ENCODE data around the gene XPNPEP2. TPM values are rescaled to one million over a fixed set of nuclear protein-coding genes. Genes with fewer than 3 reads are reported as not detected.
A peak's percentile ranks its signal among the peaks of the same experiment; 100 is the strongest.

XPNPEP2 gene
- polyA plus RNA-seq, 1 donor: 3.6 TPM

- DNase-seq (ENCODE audit: low read depth): peak; percentile 65
These were observed 9.5 kb downstream of the XPNPEP2 start for GRCh38 chrX:129748305-129748704.

GRCh38 chrX:129749069-129749468 lies 10.3 kb downstream of the XPNPEP2 start:
- DNase-seq (ENCODE audit: low read depth): no peak

DNA sequence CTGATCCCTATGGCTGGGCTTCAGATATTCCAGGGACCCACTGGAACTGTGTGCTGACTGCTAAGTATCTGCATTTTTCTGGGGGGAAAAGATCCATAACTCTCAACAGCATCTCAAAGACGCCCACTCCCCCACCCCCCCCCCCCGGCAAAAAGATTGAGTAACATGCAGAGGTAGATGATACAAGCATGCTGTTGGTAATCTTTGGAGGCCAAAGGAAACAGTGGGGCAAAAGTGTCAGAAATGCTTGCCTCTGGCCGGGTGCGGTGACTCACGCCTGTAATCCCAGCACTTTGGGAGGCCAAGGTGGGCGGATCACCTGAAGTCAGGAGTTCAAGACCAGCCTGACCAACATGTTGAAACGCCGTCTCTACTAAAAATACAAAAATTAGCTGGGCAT lies 12.2 kb downstream of the XPNPEP2 start:
- no peak for DNase-seq (ENCODE audit: low read depth)

GRCh38 chrX:129754056-129755024 lies 15.6 kb downstream of the XPNPEP2 start:
- DNase-seq (ENCODE audit: low read depth): no peak

GRCh38 chrX:129755779-129756650 lies 17.2 kb downstream of the XPNPEP2 start:
- no peak for DNase-seq (ENCODE audit: low read depth)

DNA sequence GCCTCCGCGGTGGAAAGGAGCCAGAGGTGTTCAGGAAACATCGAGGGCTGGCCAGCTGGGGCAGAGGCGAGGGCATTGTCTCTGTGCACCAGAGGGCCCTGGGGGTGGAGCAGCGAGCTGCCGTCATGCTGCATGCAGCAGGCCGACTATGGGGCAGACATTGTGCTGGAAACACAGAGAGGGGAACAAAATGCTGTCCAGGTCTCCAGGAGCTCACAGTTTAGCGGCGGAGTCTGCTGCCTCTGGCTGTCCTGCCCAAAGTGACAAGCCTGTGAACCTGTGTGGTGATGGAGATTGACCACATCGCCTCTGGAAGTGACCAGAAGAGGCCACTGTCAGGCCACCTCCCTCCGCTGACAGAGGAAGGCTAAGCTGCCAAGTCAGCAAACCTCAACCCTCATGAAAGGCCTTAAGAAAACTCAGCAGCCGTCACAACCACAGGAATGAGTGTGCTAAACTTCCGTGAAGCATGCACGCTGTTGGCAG lies 20.8 kb downstream of the XPNPEP2 start:
- no peak for DNase-seq (ENCODE audit: low read depth)

DNA sequence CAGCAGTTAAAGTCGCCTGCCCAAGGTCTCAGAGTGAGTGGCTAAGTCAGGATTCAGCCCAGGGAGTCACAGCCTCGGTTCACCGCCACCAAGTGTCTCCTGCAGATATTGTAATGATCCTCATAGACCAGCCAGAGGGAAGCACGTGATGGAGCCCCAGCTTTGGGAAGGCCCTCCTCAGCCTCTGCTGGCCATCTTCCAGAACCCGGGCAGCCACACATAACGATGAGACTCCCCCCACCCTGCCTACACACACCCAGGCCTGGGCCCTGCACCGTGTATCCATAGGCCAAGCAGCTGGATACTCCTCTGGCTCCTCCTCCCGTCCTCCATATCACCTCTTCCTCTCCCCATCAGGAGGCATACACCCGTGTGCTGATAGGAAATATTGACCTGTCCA lies 21.4 kb downstream of the XPNPEP2 start:
- no peak for DNase-seq (ENCODE audit: low read depth)

DNA sequence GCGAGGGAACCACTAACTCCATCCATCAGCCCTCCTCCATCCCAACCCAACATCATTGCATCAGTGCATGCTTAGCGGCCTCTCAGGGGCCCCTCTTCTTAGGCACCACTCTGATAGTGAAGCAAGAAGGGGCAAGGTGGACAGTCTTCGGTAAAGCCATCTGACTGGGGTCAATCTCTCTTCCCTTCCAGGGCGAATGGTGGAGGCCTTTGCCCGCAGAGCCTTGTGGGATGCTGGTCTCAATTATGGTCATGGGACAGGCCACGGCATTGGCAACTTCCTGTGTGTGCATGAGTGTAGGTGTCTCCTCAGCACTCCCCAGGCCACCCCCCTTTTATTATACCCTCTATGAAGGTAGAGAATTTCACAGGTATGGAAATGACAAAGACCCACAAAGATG lies 22.2 kb downstream of the XPNPEP2 start:
- no peak for DNase-seq (ENCODE audit: low read depth)

DNA sequence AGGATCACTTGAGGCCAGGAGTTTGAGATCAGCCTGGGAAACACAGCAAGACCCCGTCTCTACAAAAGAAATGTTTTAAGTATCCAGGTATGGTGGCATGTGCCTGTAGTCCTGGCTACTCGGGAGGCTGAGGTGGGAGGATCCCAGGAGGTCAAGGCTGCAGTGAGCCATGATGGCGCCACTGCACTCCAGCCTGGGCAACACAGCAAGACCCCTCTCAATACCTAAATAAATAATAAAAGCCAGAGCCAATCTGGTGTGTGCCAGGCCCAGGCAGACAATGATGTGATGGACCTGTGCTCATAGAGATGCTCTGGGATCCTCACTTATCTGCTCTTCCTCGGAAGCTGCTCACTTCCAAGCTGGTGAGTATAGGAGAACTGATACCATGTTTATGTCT lies 22.8 kb downstream of the XPNPEP2 start:
- DNase-seq (ENCODE audit: low read depth): no peak

GRCh38 chrX:129762448-129762847 lies 23.7 kb downstream of the XPNPEP2 start:
- DNase-seq (ENCODE audit: low read depth): no peak

DNA sequence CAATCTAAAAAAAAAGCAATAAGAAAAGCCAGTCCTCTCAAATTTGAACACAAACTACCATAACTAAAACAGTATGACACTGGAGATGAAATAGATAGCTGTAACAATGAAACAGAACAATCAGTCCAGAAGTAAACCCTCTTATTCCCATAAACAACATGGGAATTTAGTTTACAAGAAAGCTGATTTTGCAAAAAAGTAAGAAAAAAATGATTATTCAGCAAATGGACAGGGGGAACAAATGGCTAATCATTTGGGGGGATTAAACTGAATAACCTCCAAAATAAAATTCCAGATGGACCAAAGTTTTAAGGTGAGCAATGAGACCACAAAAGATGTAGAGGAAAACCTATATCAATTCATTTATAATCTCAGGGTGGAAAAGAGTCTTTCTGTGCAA lies 24.9 kb downstream of the XPNPEP2 start:
- DNase-seq (ENCODE audit: low read depth): no peak

GRCh38 chrX:129768186-129768585 lies 29.4 kb downstream of the XPNPEP2 start:
- no peak for DNase-seq (ENCODE audit: low read depth)

- DNase-seq (ENCODE audit: low read depth): no peak
These were observed 30.0 kb downstream of the XPNPEP2 start for GRCh38 chrX:129768586-129769466.

DNA sequence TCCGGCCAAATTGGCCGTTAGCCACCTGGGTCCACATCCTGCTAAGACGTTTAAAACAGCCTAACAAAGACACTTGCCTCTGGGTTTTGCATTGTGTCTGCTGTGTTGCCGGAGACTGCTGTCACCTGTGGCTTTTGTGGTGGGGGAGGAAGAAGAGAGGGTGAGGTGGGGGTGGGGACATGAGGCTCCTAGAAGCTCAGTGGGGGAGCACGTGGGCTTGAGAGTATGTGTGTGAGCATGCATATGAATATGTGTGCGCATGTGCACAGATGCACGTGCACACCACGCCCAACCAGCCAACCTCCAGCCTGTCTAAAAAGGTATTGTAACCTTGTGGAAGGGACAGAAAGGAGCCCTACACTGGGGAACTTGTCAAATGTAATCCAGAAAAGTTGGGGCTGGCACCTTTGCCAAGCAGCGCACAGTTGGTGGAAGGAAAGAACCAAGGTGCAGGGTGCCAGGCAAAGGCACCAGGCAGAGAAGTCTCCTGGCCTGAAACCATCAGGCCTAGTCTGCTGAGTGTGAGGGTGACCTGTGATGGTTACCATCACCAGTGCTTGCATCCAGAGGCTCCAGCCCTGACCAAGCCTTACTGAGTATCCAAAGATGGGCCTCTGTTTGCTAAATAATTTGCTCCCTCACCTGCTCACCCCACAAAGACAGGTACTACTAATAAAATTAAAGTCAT lies 30.8 kb downstream of the XPNPEP2 start:
- DNase-seq (ENCODE audit: low read depth): no peak

DNA sequence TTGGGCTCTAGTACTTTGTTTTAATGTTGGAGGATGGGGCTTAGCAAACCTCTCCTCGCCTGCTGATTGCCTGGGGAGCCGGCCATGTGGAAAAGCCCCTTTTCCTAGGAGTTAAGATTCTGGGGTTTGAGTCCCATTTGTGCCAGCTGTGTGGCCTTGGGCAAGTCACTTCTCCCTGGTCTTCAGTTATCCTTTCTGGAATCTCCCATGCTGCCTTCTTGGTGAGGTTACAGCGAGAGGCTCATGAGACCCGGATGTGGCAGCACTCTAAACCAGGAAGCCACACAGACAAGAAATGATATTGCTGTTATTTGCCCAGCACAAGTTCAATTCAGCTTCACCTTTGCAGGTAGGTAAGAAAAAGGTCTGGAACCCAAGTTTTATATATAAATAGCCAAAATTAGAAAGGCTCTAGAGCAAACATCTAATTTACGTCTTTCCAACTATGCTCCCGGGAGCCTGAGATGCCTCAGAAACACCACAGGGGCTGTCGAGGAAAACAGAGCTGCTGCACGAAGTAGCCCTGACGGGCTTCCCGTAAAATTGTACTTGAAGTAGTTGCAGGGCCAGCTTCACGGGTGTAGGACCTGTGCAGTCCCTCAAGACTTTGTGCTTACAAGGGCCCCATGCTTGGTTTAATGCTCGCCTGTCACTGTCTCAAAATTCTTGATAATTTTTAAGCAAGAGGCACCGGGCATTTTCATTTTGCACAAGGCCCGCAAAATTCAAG lies 32.7 kb downstream of the XPNPEP2 start:
- no peak for DNase-seq (ENCODE audit: low read depth)

GRCh38 chrX:129772796-129773431 lies 34.1 kb downstream of the XPNPEP2 start:
- DNase-seq (ENCODE audit: low read depth): no peak

- no peak for DNase-seq (ENCODE audit: low read depth)
These were observed 35.1 kb downstream of the XPNPEP2 start for GRCh38 chrX:129773649-129774458.

DNA sequence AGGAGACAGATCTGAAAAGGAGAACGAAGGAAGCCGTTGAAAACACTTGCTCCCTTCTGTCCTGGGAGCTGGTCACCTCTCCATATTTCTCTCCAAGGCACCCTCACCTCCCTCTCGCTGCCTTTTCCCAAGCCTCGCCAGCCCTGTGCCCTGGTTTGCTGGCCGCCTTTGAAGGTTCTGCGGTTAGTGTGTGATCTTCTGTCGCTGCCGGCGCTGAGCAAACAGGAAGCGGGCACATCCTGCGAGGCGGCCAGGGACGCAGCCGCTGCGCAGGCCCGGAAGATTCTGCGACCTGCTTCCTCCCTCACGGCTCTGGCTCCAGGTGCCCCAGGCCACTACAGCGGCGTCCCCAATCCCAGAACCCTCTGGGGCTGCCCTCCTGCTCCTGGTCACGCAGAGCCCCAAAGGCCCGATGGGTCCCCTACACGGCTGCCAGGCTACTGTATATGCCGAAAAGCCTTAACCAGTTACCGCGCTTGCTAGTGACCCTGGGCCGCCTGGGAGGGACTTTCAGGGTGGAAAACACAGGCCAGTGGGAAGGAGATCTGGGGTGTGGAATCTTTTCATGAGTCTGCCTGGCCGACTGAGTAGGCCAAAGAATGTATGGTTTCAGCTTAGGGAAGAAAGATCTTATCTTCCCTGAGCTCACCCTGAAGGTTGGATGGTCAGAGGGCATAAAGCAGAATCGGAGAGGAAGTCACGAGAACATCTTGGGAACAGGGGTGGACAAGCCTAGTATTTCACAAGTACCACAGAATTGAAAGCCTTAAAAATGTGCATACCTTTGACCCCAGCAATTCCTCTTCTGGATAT lies 38.6 kb downstream of the XPNPEP2 start:
- no peak for DNase-seq (ENCODE audit: low read depth)

Data from forelimb muscle (tissue), 1 donor.